C4-2B (cell line): ENCODE measurements around the gene KBTBD4.

Experiments used
- CTCF ChIP-seq: fragments of 450-650 bp; conservative IDR thresholded peaks from 2 replicates; pipeline ENCODE4 v1.5.1; 2017; ENCODE audit warnings: mild to moderate bottlenecking
- ZFX ChIP-seq: fragments of 450-650 bp; IDR thresholded peaks from 2 replicates; pipeline ENCODE4 v1.6.1; 2017

DNA sequence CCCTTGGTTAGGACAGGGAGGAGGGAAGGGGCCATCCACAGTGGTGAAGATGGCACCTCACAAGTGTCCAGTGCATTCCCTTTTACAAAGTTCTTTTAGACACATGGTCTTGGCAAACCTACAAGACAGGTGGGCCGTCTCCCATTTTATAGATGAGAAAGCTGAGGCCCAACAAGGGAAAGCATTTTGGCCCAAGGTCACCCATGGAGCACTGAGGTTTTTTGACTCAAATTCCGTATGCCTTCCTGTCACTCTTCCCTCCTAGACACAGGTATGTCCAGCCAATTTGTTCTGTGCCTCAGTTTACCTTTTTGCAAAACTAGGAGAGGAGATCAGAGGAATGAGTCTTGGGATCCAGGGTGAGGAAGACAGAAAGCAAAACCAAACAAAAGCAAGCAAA is 14.2 kb upstream of the KBTBD4 start:
- TF ChIP-seq CTCF = no peak
- TF ChIP-seq ZFX = no peak
